NCI-H2196 (cell line): ENCODE results near the gene PTRH1.

ENCODE experiments used
- DNase-seq: peaks from one replicate; lab custom pipeline; 2025; ENCODE audit not compliant: unreplicated experiment; lab: John Stamatoyannopoulos, UW

Gene PTRH1

DNA sequence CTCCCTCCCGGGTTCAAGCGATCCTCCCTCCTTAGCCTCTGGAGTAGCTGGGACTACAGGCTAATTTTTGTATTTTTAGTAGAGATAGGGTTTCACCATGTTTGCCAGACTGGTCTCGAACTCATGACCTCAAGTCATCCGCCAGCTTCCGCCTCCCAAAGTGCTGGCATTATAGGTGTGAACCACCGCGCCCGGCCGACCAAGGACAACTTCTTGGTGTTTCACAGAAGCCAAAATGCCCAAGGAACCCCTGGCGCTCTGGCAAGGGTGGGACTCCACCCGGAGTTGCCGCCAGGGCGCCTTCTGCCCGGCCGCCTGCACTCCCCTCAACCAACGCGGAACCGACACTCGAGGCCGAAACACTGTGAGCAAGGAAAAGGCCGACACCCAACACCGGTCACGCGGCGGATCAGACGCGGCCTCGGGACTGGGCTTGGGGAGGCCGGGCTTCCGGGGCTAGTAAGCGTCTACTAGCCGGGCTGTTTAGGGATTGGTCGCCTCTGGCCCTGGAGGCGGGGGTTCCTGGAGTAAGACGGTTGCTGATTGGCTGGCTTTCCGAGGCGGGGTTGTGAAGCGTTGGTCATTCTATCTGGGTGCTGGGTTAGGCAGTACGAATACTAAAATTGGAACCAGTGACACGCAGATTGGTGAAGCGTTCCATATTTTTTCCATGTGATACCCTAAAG is 16.3 kb downstream of the PTRH1 start:
- DNase-seq: no peak

DNA sequence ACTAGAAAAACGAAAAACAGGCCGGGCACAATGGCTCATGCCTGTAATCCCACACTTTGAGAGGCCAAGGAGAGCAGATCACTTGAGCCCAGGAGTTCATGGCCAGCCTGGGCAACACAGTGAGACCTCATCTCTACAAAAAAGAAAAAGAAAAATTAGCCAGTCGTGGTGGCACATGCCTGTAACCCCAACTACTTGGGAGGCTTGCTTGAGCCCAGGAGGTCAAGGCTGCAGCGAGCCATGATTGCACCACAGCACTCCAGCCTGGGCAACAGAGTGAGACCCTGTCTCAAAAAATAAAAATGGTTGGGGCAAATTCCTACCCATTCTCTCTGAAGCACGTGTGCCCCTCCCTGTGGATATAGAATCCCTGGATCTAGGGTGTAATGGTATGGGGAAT is 17.1 kb downstream of the PTRH1 start:
- DNase-seq: no peak

DNA sequence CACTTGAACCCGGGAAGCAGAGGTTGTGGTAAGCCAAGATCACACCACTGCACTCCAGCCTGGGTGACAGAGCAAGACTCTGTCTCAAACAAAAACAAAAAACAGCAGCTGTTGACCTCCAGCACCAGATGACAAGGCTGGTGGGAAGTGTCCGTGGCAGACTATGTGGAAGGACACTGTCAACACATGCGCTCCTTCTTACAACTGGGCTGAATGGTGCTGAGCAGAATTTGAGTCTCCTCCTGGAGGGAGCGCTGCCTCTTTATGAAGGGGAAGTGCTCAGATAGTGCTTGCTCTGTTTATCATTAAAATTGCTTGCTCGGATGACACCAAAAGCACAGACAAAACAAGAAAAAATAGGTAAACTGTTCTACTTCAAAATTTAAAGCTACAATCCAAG is 17.9 kb downstream of the PTRH1 start:
- no peak for DNase-seq

DNA sequence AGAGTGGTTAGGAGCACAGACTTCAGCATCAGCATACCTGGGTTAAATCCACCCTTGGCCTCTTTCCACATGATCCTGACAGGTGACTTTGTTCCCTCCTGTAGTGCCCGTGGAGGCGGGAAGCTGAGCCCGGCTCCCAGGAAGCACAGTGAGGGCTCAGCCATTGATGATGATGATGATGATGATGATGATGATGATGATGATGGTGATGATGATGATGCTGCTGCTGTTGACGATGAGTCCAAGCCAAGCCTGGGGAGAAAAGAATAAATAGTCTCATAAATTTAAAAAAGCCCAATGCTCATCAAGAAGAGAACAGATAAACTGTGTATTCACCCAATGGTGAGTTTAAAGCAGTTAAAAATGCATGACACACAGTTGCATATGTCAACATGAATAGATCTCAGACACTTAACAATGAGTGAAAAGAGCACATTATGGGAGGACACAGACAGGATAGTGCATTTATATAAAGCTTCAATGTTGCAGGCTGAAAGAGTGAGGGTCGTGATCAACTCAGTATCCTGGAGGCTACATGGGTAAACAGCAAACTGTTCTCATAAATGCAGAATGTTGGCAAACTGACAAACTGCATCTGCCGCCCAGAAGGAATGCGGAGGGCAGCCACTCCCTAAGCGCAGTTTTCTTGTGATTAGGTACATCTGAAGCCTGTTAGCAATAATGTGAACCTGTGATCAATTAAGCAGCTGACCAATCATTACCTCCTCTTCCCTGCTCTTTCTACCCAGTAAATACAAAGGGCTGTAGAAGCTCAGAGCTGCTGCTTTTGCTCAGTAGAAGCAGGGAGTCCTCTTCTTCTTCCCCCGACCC is 20.4 kb downstream of the PTRH1 start:
- no peak for DNase-seq

DNA sequence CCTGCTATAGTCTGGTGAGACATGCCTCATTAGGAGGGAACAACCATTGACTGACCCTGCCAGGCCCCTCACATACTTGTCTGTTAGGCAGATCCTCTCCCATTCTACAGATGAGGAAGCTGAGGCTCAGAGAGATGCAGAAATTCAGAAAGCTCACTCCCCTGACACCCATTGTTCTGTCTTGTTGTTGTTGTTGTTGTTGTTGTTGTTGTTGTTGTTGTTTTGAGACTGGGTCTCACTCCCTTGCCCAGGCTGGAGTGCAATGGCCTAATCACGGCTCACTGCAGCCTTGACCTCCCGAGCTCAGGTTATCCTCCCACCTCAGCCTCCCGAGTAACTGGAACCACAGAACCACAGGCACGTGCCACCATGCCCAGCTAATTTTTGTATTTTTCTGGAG is 21.8 kb downstream of the PTRH1 start:
- no peak for DNase-seq

DNA sequence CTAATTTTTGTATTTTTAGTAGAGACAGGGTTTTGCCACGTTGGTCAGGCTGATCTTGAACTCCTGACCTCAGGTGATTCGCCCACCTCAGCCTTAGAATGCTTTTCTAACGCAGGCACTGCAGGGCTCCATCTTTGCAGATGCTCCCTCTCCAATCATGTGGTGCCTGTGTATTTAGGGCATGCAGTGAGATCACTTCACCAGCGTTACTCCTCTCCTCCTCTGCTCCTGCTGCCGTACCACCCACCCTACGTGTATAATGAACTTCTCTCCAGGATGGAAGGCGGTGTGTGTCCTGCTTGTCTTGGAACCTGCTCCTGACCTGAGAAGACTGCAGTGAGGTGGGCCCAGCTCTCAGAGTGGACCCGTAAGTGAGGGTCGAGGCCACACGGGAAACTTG is 22.3 kb downstream of the PTRH1 start:
- DNase-seq: no peak

DNA sequence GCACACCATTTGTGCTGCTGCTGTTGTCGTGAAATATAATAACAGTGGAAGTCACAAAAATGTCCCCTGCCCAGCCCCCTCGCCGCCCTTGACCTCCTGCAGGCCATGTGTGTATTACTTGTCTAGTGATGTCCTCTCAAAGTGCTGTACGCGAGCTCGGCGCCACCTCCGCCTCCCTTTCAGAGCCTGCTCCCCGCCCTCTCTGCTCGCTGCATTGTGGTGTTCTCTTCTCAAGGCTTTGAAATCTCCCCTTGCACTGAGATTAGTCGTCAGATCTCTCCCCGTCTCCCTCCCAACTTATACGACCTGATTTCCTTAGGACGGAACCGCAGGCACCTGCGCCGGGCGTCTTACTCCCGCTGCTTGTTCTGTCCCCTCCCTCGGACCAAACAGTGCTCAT is 23.4 kb downstream of the PTRH1 start:
- no peak for DNase-seq

DNA sequence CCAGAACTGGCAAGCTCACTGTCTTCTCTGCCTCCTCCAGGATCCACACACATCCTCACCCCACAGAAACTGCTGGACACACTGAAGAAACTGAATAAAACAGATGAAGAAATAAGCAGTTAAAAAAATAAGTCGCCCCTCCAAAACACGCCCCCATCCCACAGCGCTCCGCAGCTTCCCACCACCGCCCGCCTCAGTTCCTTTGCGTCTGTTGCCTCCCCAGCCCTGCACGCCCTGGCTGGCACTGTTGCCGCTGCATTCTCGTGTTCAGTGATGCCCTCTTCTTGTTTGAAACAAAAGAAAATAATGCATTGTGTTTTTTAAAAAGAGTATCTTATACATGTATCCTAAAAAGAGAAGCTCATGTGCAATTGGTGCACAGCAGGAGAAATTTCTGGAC is 24.7 kb downstream of the PTRH1 start:
- no peak for DNase-seq

DNA sequence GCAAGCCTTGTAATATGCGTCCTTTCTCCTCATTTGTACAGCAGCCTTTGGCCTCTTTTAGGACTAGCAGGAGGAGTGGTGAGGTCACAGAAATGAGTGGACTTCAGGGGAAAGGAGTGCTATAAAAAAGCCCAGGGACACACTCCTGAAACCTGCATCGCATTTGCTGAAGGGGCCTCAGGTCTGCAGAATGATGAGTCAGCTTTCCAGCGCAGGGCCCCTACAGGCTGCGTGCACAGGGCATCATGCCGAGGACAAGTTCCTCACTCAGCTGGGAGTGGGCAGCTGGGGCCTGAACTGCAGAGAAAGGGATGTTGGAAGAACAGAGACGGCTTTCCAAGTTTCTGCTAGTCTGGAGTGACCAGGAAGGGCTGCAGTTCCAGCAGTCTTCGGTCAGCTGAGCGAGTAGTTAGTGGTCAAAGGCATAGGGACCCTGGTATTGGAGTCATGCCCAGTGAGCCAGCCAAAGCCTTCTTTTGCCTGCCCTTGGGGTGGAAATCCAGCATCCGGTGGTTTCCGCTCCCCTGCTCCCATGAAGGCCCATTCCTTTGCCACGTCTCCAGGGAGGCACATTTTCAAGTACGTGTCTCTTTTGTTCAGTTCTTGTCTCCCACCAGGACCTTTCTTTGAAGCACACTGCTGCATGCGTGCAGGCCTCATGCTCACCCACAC is 26.0 kb downstream of the PTRH1 start:
- no peak for DNase-seq

DNA sequence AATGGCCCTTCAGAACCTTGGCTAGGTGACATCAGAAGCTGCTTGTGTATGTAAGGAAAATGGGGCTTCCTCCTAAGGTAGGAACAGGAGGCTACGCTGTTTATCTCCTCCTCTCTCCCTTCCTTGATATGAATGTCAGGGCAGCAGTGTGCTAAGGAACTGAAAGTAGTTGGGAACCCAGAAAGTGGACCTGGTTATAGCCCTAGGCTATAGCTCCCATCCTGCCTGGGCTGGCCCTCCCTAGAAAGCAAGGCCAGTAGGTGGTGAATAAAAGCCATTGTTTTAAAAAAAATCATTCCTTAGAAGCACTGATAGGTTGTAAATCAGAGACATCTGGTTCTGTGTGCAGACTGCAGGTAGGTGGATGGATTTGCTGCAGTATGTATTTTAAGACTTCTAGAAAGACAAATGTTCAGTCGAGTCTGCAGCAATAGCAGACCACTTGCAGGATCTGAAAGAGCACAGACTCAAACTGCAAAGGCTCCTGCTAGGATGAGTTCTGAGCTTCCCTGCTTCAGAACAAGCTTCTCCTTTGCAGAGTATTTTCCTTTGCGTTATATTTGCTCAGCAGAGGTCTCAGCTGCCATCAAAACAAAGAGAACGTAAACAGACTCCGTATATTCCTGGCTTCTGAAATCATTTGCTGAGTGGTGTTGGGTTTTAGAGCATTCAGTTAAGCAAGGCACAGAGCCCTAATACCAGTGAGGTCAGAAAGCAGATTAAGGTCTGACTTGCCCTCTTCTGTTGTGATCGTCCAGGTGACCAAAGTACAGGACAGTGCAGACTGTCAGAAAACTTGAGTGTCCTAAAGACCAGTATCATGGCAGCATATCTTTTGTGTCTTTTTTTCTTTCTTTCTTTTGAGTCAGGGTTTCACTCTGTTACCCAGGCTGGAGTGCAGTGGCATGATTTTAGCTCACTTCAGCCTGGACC is 28.7 kb downstream of the PTRH1 start:
- peak; percentile 28 for DNase-seq

DNA sequence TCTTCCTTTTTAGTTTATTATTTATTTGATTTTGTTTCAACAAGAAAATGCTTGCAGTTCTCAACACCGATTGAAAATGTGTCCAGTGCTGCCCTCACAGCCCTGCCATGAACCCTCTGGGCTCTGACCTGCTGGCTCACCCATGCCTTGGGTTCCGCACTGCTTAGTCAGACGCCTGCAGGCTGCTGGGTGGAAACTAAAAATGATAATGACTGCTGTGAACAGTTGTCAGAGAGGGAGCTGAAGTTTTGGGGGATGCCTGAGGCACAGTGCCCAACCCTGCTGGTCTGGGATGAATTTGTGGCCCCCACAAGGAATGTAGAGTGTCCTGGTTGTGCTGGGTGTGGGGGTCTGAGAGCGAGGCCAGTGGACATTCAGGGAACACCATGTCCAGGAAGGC is 30.9 kb downstream of the PTRH1 start:
- DNase-seq: no peak

DNA sequence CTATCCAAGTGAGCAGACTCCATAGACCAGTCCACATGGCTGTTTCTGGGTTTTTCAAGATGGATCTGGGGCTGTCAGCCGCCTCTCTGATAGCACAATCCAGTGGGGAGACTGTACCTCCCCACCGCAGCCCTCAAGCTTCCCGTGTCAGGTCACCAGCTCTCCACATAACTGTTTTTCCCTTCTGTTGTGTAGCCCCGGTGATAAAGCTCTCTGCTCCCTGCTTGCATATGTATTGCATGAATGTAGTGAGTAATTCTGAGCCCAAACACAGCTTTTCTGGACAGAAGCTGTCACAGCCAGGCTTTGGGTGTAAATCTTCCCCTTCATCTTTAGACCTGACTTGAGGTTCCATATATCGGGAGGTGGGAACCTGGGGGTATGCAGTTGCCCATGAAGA is 31.7 kb downstream of the PTRH1 start:
- DNase-seq: no peak

DNA sequence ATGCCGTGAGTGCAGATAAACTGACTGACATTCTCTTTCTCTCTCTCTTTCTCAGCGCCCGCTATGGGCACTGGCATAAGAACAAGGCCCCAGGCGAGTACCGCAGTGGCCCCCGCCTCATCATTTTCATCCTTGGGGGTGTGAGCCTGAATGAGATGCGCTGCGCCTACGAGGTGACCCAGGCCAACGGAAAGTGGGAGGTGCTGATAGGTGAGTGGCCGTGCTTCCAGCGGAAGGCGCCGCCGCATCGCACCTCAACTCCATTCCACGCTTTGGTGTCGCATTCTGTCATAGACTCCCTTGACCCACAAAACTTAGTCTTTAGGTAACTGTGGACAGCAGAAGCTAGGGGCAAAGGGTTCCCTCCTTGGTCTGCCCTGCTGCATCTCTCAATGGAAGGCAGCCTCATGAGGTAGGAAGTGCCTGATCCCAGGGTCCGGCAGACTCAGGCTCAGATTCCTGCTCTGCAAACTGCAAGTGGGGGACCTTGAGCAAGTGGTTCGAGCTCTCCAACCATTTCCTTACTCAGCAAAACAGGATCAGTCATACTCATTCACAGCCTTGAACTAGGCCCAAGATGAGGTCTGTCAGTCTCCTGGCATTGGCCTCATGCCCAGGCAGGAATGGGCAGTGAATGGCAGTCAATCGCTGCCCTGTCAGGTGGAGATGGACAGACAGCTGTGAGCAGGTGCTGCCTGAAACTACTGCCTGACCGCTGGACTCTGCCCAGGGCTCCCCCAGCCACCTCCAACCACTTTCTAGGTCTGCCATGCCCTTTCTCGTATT is 32.9 kb downstream of the PTRH1 start:
- DNase-seq: peak; percentile 21

DNA sequence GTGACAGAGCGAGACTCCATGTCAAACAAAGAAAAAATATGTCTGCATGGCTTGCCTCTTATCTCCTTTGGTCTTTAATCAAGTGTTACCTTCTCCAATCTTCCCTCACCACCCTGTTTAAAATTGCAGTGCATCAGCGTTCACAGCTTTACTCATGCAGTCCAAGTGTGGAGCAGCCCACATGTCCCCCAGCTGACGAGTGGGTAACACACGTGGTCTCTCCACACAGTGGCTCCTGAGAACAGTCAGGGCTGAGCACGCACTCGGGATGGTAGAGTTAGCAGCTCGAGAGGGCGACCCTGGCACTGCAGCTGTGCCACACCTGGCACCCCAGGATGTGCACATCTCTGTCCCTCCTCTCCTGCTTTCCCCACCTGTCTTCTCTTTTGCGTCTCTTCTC is 34.6 kb downstream of the PTRH1 start:
- DNase-seq: no peak

DNA sequence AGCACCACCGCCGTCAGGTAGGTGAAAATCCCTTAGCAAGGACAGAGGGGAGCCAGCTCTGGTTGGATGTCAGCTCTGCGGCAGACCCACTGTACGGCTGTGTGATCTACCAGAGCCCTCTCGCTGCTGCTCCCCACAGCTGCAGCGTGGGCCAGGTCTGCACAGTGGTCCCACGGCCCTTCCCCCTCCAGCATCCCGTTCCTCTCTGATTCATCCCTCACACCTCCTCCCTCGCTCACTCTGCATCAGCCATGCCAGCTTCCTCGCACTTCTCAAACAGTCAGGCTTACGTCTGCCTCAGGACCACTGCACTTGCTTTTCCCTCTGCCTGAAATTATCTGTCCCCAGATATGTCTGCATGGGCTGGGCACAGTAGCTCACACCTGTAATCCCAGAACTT is 35.2 kb downstream of the PTRH1 start:
- no peak for DNase-seq

DNA sequence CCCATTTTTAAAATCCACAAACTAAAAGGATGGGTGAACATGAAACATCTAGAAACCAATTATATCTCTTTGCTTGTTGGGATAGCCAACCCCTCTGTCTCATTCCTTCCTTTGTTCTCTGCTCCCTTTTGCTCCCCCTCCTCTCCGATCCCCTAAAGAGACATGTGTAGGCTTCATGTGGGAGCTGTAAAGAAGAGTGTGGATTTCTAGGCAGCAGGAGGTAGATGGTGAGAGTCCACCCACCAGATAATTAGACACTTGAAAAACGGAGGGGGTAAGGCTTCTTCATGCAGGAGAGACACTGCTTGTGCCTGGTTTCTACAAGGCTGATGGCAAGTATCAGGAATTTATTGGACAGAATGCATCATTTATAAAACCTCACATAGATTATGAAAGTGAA is 36.0 kb downstream of the PTRH1 start:
- DNase-seq: no peak

DNA sequence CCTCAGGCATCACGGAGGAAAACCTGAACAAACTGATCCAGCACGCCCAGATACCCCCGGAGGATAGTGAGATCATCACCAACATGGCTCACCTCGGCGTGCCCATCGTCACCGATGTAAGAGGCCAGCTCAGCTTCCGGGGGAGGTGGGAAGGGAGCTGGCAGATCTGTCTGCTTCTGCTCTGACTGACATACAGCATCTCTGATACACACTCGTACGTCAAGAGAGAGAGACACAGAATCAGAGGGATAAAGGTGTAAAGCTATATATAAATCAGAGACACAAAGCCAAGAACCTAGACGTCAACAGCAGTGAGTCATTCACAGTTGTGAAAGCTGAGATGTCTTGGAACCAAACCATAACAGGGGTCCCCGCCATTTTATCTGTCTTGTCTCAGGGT is 38.8 kb downstream of the PTRH1 start:
- DNase-seq: no peak

DNA sequence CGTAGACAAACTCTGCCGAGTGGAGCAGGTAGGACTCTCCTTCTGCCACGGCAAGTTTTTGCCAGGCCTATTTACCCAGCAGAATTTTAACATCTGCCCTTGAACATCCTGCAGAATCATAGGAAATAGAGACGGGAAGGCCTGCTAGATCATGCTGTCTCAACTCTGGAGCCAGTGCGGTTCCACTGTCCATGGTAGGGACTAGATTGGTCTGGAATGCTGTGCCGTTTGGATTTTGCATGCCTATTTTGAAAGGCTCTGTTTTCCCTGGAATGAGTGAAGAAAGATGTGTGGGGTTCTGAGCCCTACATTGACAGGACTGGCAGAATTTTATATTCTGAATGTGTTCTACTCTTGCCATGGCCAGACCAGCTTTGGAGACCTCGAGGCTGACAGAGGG is 42.2 kb downstream of the PTRH1 start:
- no peak for DNase-seq

DNA sequence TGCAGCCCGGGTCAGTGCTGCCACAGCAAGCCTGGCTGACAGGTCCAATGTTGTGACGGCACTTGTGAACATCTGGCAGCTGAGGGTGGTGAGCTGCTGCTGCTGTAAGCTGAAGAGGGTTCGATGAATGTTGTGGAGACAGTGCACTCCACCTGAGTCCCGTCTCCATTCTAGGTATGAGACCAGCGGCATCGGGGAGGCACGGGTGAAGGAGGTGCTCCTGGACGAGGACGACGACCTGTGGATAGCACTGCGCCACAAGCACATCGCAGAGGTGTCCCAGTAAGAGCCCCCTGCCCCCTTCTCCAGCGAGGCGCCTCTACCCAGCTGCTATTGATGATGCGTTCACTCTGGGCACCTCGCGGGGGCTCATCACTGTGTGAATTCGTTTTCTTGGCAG is 47.6 kb downstream of the PTRH1 start:
- no peak for DNase-seq

DNA sequence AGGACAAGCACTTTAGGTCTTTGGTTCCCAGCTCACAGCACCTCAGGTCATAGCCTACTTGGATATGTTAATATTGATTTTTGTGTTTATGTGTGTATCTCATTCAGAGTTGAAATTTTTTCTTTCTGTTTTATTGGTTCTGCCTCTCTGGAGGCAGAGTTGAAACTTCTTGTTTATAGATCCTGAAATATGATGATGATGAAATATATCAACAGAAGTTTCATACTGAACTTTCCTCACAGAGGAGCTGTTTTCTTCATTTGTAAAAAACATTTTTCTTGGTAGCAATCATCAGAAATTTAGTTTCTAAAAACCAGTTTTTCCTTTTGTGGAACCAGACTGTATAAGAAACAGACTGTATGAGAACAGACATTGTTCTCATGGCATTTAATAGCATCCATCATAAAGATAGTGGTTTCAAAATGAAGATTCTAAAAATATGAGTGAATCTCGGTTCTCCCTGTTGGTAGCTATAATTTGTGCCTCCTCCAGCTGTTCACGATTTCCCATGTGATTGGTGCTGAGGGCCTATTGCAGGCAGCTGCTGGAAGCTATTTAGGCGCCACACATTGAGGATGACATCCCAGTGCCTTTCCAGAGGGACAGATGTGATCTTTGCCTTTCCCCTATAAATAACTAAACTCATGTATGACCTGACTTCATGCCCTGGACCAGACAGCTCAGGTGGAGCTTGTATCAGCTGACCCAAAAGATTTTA is 48.2 kb downstream of the PTRH1 start:
- no peak for DNase-seq
